Adrenal gland (tissue), 5 donors: Measurements from ENCODE around the gene NQO1.

Experiments used
- POLR2A ChIP-seq, 2 donors: fragments of 450-650 bp; IDR thresholded peaks; one replicate each; pipeline ENCODE4 v1.6.1; 2017; ENCODE audit warnings: antibody characterized with exemption in 2 of 2, mild to moderate bottlenecking in 2 of 2, moderate library complexity in 1 of 2
- TF ChIP-seq, protein P1 (sequence below), 6 experiments: fragments of 450-650 bp in 4 of 6; fragments of 200-600 bp in 2 of 6; sonication (generic) in 1 of 6; IDR thresholded peaks; 1 replicate in 5 of 6; 2 replicates in 1 of 6; pipeline versions ENCODE4 v1.5.1 to v1.8.0; 2016 to 2021; ENCODE audit warnings: antibody characterized with exemption in 6 of 6, mild to moderate bottlenecking in 2 of 6, moderate library complexity in 1 of 6
- donor health status: DM: no; HTN: no; CAD: no.

DNA sequence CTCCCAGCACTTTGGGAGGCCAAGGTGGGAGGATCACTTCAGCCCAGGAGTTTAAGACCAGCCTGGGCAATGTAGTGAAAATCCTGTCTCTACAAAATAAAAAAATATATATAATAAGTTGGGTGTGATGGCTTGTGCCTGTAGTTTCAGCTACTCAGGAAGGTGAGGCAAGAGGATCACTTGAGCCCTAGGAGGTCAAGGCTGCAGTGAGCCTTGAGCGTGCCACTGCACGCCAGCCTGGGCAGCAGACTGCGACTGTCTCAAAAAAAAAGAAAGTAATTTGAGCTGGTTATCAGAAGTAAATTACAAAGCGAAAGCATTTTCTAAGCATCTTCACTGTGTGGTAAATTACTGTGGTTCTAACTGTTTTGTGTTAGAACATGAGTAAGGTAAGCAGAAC, 66.2 kb downstream of the NQO1 start:
- TF ChIP-seq, protein P1, sequence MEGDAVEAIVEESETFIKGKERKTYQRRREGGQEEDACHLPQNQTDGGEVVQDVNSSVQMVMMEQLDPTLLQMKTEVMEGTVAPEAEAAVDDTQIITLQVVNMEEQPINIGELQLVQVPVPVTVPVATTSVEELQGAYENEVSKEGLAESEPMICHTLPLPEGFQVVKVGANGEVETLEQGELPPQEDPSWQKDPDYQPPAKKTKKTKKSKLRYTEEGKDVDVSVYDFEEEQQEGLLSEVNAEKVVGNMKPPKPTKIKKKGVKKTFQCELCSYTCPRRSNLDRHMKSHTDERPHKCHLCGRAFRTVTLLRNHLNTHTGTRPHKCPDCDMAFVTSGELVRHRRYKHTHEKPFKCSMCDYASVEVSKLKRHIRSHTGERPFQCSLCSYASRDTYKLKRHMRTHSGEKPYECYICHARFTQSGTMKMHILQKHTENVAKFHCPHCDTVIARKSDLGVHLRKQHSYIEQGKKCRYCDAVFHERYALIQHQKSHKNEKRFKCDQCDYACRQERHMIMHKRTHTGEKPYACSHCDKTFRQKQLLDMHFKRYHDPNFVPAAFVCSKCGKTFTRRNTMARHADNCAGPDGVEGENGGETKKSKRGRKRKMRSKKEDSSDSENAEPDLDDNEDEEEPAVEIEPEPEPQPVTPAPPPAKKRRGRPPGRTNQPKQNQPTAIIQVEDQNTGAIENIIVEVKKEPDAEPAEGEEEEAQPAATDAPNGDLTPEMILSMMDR (IDR thresholded peaks at IDR 0.05) = no peak
- TF ChIP-seq POLR2A (IDR thresholded peaks at IDR 0.05) = no peak
